Muscle layer of colon (tissue), 2 donors: ENCODE results near the gene ATP8B1.

ENCODE experiments used
- H3K27ac ChIP-seq: one replicate; pipeline ENCODE4 v1.7.0; 2013; ENCODE audit warnings: low read depth, mild to moderate bottlenecking, low read length, moderate library complexity
- H3K27me3 ChIP-seq, 2 donors: one replicate each; pipeline ENCODE4 v1.7.0; 2013; ENCODE audit warnings: low read length in 2 of 2, mild to moderate bottlenecking in 2 of 2; ENCODE audit not compliant: insufficient read depth in 2 of 2, control insufficient read depth in 1 of 2
- H3K36me3 ChIP-seq: one replicate; pipeline ENCODE4 v1.7.0; 2013; ENCODE audit warnings: mild to moderate bottlenecking, low read length; ENCODE audit not compliant: insufficient read depth
- H3K4me1 ChIP-seq: one replicate; pipeline ENCODE4 v1.7.0; 2013; ENCODE audit warnings: mild to moderate bottlenecking, low read length; ENCODE audit not compliant: insufficient read depth
- H3K4me3 ChIP-seq, 2 donors: one replicate each; pipeline ENCODE4 v1.7.0; 2013; ENCODE audit warnings: low read length in 2 of 2, low read depth in 1 of 2, mild to moderate bottlenecking in 1 of 2, moderate library complexity in 1 of 2
- H3K9ac ChIP-seq: one replicate; pipeline ENCODE4 v1.7.0; 2013; ENCODE audit warnings: low read length
- H3K9me3 ChIP-seq: one replicate; pipeline ENCODE4 v1.7.0; 2013; ENCODE audit warnings: mild to moderate bottlenecking, low read length
- donor health status: abdominal sarcoma.
- donor health status: Adenocarcinoma of cecum.

ATP8B1 gene

DNA sequence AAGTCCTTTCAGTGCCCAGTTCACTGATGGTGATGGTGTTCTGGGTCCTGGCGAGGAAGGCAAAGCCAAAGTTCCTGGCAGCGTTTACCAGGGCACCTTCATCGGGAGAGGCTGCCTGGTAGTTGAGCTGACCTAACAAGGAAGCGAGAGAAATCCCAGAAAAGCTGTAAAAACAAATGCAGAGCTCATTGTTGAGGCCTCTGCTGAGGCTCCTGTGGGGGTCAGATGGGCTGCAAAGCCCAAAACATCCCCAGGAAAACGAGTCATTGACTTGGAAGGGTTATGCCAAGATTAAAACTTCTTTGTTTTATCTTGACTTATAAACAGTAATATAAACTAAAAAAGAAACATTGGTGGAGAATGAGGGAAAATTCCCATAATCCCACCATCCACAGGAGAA lies 128.2 kb downstream of the ATP8B1 start:
- H3K27me3 ChIP-seq, result no peaks in the 10 kb centered on the region
- H3K36me3 ChIP-seq, result peaks cover 5% of the 10 kb centered on the region
- no peak overlapping the region for H3K27ac ChIP-seq
- no peaks in the 10 kb centered on the region for H3K4me1 ChIP-seq
- H3K9me3 ChIP-seq, result peaks cover 4% of the 10 kb centered on the region
- H3K9ac ChIP-seq, result no peak overlapping the region
- no peak overlapping the region for H3K4me3 ChIP-seq

DNA sequence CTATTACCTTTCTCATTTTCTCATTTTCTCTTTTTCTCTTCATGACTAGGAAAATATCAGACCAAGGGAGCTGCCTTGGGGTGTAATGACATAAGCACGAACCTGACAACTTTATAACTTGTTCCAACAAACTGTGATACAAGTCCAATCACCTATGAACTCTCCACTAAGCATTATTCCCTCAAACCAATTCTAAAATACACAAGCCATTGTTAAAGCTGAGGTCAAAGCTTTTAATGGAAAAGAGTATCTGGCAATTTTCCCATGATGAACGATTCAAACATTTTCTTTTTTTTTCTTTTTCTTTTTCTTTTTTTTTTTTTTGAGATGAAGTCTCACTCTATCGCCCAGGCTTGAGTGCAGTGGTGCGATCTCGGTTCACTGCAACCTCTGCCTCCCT lies 133.1 kb downstream of the ATP8B1 start:
- H3K4me3 ChIP-seq, result no peak overlapping the region
- H3K27me3 ChIP-seq, result no peaks in the 10 kb centered on the region
- H3K9ac ChIP-seq, result no peak overlapping the region
- peaks cover 5% of the 10 kb centered on the region for H3K36me3 ChIP-seq
- H3K9me3 ChIP-seq, result peaks cover 4% of the 10 kb centered on the region
- H3K4me1 ChIP-seq, result no peaks in the 10 kb centered on the region
- no peak overlapping the region for H3K27ac ChIP-seq

DNA sequence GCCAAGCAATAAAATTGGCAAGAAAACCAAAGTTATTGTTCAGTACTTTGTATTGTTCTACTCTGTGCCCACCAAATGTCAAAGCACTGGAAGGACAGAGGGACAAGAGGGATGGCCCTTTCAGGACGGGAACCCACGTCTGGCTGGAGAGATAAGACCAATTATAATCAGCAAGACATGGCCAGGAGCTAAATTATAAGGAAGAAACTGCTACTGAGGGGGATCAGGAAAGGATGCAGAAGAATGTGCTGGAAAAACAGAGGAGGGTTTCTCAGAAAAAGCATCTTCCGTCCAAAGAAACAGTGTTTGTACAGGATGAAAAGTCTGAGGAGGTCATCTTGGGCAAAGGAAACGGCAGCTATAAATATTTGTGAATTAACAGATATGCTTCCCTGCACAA lies 135.1 kb downstream of the ATP8B1 start:
- H3K27me3 ChIP-seq, result no peaks in the 10 kb centered on the region
- H3K27ac ChIP-seq, result no peak overlapping the region
- peaks cover 5% of the 10 kb centered on the region for H3K36me3 ChIP-seq
- H3K4me1 ChIP-seq, result no peaks in the 10 kb centered on the region
- H3K9me3 ChIP-seq, result peaks cover 4% of the 10 kb centered on the region
- no peak overlapping the region for H3K9ac ChIP-seq
- no peak overlapping the region for H3K4me3 ChIP-seq

DNA sequence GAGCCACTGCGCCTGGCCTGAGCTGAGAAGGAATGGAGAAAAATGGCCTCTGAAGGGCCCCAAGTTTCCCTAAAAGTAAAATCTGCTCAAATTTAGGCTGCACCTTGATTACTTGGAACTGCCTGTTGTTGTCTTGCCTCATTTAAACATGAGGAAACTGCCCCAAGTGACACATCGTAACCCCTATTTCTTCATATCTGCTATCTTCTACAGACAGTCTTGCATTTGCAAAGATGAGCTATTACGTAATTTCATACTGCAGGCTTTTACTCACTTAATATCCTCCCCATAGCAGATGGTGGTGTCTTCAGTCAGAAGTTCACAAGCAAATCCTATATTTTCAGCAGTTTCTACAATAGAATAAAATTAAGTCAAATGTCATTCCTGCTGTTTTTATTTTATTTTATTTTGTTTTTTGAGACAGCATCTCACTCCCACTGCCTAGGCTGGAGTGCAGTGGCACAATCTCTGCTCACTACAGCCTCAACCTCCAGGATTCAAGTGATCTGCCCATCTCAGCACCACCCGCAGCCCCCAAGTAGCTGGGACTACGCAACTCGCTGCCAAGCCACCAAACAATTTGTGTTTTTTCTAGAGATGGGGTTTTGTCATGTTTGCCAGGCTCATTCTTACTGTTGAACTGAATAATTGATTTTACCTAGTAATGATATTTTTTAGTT lies 136.2 kb downstream of the ATP8B1 start:
- Histone ChIP-seq H3K27ac (no peak overlapping the region), H3K36me3 (peaks cover 5% of the 10 kb centered on the region)

DNA sequence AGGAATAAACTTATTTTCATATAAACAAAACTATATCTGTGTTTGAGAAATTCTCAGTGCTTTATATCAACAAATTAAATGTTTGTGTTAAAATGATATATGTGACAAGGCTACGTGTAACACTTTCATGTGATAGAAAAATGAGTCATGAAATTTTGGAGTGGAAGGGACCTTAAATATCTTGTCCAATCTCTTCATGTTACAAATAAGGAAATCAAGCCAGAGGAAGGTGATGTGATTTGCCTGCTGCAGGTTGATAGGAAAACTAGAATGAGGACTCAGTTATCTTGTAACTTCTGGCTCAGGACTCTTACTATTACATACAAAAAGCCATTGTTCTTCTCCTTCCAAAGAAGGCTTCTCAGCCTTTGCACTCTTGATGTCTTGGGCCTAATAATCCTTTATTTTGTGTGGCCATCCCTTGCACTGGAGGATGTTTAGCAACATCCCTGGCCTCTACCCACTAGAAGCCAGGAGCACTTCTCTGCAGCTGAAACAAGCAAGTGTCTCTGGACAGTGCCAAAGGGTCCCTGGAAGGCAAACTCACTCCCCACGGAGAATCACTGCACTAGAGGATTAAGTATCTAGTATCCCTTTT lies 138.4 kb downstream of the ATP8B1 start:
- Histone ChIP-seq H3K27me3 (no peaks in the 10 kb centered on the region), H3K27ac (no peak overlapping the region), H3K4me3 (no peak overlapping the region), H3K9me3 (no peaks in the 10 kb centered on the region), H3K36me3 (no peaks in the 10 kb centered on the region), H3K9ac (no peak overlapping the region), H3K4me1 (no peaks in the 10 kb centered on the region)

More for the DNA sequence above, 136.2 kb downstream of the ATP8B1 start:
- Histone ChIP-seq H3K4me3 (no peak overlapping the region), H3K27me3 (no peaks in the 10 kb centered on the region), H3K4me1 (no peaks in the 10 kb centered on the region), H3K9ac (no peak overlapping the region), H3K9me3 (no peaks in the 10 kb centered on the region)

DNA sequence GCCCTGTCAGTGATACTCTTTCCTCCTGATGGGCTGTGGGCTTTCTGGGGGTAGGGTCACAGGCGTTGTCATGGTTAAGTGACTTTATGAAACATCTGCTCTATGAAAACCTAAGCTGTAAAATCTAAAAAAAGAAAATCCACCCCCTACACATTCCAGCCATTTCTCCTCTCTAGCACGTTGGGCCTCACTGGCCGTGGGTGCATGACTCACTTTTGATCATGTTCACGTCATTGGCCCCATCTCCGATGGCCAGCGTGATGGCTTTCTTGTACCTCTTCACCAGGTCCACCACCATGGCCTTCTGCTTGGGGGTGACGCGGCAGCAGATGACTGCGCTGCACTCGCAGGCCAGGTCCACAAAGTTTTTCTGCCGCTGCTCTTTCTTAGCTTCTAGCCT lies 142.2 kb downstream of the ATP8B1 start:
- Histone ChIP-seq H3K4me1 (no peaks in the 10 kb centered on the region), H3K9ac (no peak overlapping the region), H3K27me3 (no peaks in the 10 kb centered on the region), H3K27ac (no peak overlapping the region), H3K9me3 (peaks cover 1% of the 10 kb centered on the region), H3K4me3 (no peak overlapping the region), H3K36me3 (no peaks in the 10 kb centered on the region)

DNA sequence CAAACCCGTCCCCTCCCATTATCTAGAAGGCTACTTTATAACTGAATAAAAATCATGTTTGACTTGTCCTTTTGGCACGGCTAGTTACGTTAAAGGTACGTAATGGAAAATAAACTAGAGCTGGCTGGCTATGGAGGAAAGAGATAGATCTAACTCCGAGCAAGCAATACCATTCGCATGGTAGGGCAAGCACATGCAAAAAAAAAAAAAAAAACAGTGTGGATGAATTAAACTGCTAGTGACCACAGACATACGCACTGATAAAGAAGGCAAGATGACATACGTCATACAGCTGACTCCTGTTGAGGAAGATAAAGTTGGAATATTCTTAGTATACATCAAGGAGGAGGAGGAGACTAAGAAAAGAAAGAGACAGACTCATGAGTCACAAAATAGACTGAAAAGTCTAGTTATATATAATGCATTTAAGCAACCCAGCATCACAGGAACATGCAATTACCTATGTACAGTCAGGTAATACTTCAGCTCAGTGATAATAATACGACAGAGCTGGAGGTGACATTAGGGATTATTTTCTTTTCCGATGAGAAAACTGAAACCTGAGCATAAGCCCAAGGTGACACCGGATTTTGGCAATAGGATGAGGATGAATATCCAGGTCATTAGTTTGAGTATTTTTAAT lies 143.5 kb downstream of the ATP8B1 start:
- H3K36me3 ChIP-seq, result no peaks in the 10 kb centered on the region

DNA sequence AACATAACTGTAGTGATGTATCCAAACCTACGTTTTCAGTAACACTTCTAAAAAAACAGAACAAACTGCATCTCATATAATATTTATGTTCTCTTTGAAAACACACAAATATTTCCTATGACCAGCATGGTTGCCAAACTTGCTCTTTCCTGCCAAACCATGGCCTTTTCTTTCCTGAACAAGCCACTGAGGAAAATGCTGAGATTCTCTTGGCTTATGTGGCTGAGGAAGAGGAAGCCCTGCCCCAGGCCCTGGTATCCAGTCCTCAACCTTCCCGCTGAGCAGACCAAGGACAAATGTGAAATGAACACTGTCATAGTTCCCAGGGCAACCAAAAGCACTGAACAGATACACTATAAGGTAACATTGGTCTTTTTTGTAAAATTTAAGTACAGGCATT lies 145.6 kb downstream of the ATP8B1 start:
- Histone ChIP-seq H3K9ac (no peak overlapping the region), H3K36me3 (no peaks in the 10 kb centered on the region), H3K4me3 (no peak overlapping the region), H3K9me3 (peaks cover 6% of the 10 kb centered on the region), H3K27ac (no peak overlapping the region), H3K4me1 (no peaks in the 10 kb centered on the region), H3K27me3 (no peaks in the 10 kb centered on the region)

More for the DNA sequence above, 143.5 kb downstream of the ATP8B1 start:
- H3K9ac ChIP-seq, result no peak overlapping the region
- peaks cover 6% of the 10 kb centered on the region for H3K9me3 ChIP-seq
- H3K4me3 ChIP-seq, result no peak overlapping the region
- H3K27ac ChIP-seq, result no peak overlapping the region
- no peaks in the 10 kb centered on the region for H3K4me1 ChIP-seq
- H3K27me3 ChIP-seq, result no peaks in the 10 kb centered on the region

DNA sequence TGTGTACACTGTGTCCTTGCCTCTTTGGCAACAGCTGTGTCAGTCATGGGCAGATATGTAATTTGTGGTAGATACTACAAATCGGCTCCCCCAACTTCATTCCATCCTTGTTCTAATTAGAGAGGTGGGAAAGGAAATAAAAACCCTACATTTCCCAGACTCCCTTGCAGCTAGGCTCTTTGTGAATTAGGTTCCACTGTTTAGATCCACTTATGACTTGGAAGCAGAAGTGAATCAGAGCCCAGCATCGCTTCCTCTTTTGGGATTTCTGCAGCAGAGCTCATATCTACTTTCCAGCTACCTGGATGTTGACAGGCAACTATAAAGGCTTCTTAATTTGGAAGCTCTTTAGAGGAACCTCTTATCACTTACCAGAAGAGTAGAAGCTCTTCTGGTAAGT lies 147.4 kb downstream of the ATP8B1 start:
- Histone ChIP-seq H3K36me3 (no peaks in the 10 kb centered on the region), H3K27ac (no peak overlapping the region), H3K27me3 (no peaks in the 10 kb centered on the region), H3K4me3 (no peak overlapping the region), H3K9ac (no peak overlapping the region), H3K9me3 (peaks cover 6% of the 10 kb centered on the region), H3K4me1 (no peaks in the 10 kb centered on the region)

DNA sequence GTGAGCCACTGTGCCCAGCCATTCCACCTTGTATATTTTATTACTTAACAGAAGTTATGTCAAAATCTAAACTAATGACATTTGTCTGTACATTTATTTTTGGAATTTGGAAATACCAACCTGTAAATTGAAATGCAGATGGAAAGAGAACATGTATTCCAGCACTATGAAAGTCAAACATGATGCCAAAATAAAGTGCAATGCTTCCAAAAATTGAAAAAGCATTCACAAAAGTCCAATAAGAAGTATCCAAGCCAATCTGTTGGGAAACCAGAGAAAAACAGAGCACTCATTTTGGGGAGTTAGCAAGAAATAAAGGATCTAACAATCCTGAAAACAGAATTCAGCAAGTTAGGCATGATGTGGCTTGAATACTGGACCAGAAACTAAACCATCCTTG lies 151.2 kb downstream of the ATP8B1 start:
- Histone ChIP-seq H3K9me3 (peaks cover 6% of the 10 kb centered on the region), H3K9ac (no peak overlapping the region), H3K27me3 (no peaks in the 10 kb centered on the region), H3K27ac (no peak overlapping the region), H3K4me1 (no peaks in the 10 kb centered on the region), H3K36me3 (no peaks in the 10 kb centered on the region), H3K4me3 (no peak overlapping the region)

DNA sequence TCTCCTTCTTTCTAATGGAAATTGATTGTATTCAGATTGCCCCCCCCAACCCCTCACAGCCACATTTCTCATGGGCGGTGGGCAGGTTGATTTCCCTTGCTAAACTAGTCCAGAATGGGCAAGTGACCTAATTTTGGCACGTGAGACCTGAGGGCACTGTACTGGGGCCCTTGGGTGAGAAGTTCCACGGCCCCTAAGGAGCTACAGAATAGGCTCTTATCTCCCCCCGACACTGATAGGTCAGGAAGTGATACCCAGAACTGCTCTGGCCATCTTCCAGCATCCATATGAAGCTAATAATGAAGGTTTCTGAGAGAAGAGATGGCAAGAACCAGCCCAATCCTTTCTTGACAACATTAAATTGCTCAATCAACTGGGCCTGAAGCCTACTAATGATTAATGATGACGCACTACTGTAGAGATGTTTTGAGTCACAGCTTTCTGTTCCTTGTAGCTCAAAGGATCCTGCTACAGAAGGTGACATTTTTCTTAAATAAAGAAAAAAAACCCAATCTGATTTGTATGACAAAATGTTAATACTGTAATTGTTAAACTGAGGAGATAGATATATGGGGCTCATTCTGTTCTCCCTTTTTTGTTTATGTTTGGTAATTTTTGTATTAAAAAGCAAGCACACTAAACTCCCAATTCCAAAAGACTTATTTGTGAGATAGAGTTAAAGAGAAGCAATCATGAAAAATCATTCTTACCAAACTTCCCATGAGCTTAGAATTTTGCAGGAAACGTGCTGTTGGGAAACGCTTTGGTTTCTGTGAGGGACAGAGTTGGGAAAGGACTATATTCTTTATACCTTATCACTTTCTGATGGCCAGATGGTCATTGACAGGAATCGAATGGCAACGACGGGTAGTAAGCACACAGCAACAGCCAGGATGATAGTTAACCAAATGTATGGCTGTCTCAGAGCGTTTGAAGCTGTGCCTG lies 153.3 kb downstream of the ATP8B1 start:
- H3K27ac ChIP-seq, result no peak overlapping the region
- no peaks in the 10 kb centered on the region for H3K27me3 ChIP-seq
- no peaks in the 10 kb centered on the region for H3K4me1 ChIP-seq
- H3K9ac ChIP-seq, result no peak overlapping the region
- no peaks in the 10 kb centered on the region for H3K9me3 ChIP-seq
- no peaks in the 10 kb centered on the region for H3K36me3 ChIP-seq
- H3K4me3 ChIP-seq, result no peak overlapping the region
